HFFc6 (cell line): ENCODE measurements around the gene CCNH. TPM values are rescaled to one million over a fixed set of nuclear protein-coding genes. Genes with fewer than 3 reads are reported as not detected.
A peak's percentile ranks its signal among the peaks of the same experiment; 100 is the strongest.

Source experiments
- DNase-seq: peaks from one replicate; pipeline ENCODE4 v3.0.0-alpha.2; 2018
- H3K27ac Mint-ChIP-seq: 2 replicates; pipeline ENCODE4 v1.8.0; 2020; ENCODE audit warnings: mild to moderate bottlenecking, mixed read lengths
- H3K27me3 Mint-ChIP-seq: 2 replicates; pipeline ENCODE4 v1.8.0; 2021; ENCODE audit warnings: mild to moderate bottlenecking, moderate library complexity, mixed read lengths; ENCODE audit not compliant: insufficient read depth
- H3K36me3 Mint-ChIP-seq: 2 replicates; pipeline ENCODE4 v1.8.0; 2021; ENCODE audit warnings: low read depth, mixed read lengths
- H3K4me1 Mint-ChIP-seq: 2 replicates; pipeline ENCODE4 v1.8.0; 2020; ENCODE audit warnings: low read depth, mixed read lengths
- H3K4me3 Mint-ChIP-seq: 2 replicates; pipeline ENCODE4 v1.8.0; 2020; ENCODE audit warnings: mild to moderate bottlenecking, moderate library complexity, mixed read lengths
- H3K9me3 Mint-ChIP-seq: 2 replicates; pipeline ENCODE4 v1.8.0; 2020; ENCODE audit warnings: mild to moderate bottlenecking, mixed read lengths
- CTCF ChIP-seq: fragments of 200-600 bp; sonication (generic); IDR thresholded peaks from 2 replicates; pipeline ENCODE4 v1.5.0; 2021; ENCODE audit warnings: antibody characterized with exemption, mild to moderate bottlenecking
- total RNA-seq, 6 experiments: library from RNA; stranded (reverse); fragmentation: NEBNext Ultra II Directional; extraction: Animal tissue kit (Norgen Biotek cat#: 25700); gene quantifications; 2 replicates in 1 of 6; 3 replicates in 5 of 6; pipeline ENCODE4 v1.2.3, GENCODE V29; 2021

The CCNH gene
- total RNA-seq, 6 experiments from 2014 or later = 49.5 to 69.0 (median 66.4) TPM

- Mint-ChIP-seq H3K4me3 (no peak overlapping the region), H3K27ac (no peak overlapping the region), H3K36me3 (no peaks in the 10 kb centered on the region), H3K4me1 (no peaks in the 10 kb centered on the region), H3K27me3 (peaks cover 5% of the 10 kb centered on the region; the same call in 1 of the 2 replicates), H3K9me3 (no peaks in the 10 kb centered on the region)
- TF ChIP-seq CTCF = no peak
- no peak for DNase-seq
These were observed 19.7 kb upstream of the CCNH start for GRCh38 chr5:87432460-87432859.

- Mint-ChIP-seq H3K27me3 (peaks cover 5% of the 10 kb centered on the region; the same call in 1 of the 2 replicates), H3K4me3 (no peak overlapping the region), H3K4me1 (no peaks in the 10 kb centered on the region), H3K36me3 (no peaks in the 10 kb centered on the region), H3K27ac (no peak overlapping the region), H3K9me3 (no peaks in the 10 kb centered on the region)
- DNase-seq = no peak
- no peak for TF ChIP-seq CTCF
These were observed 18.2 kb upstream of the CCNH start for GRCh38 chr5:87430863-87431457.

- H3K27ac Mint-ChIP-seq = no peak overlapping the region
These were observed 11.0 kb upstream of the CCNH start for GRCh38 chr5:87423755-87424154.

GRCh38 chr5:87421307-87421706, 8.6 kb upstream of the CCNH start:
- no peak for TF ChIP-seq CTCF
- Mint-ChIP-seq H3K27ac (no peak overlapping the region), H3K9me3 (no peaks in the 10 kb centered on the region), H3K27me3 (no peaks in the 10 kb centered on the region; the same call in none of the 2 replicates), H3K4me3 (no peak overlapping the region), H3K36me3 (no peaks in the 10 kb centered on the region), H3K4me1 (peaks cover 12% of the 10 kb centered on the region)
- DNase-seq = no peak

More at GRCh38 chr5:87423755-87424154, 11.0 kb upstream of the CCNH start:
- DNase-seq = no peak
- Mint-ChIP-seq H3K9me3 (no peaks in the 10 kb centered on the region), H3K27me3 (peaks cover 1% of the 10 kb centered on the region), H3K36me3 (no peaks in the 10 kb centered on the region), H3K4me3 (no peak overlapping the region), H3K4me1 (peaks cover 12% of the 10 kb centered on the region)
- no peak for TF ChIP-seq CTCF

- peaks cover 6% of the 10 kb centered on the region for H3K4me1 Mint-ChIP-seq
- no peaks in the 10 kb centered on the region for H3K9me3 Mint-ChIP-seq
- no peak for DNase-seq
- H3K36me3 Mint-ChIP-seq = no peaks in the 10 kb centered on the region
- H3K27me3 Mint-ChIP-seq = no peaks in the 10 kb centered on the region; the same call in none of the 2 replicates
- TF ChIP-seq CTCF = no peak
- H3K4me3 Mint-ChIP-seq = no peak overlapping the region
- H3K27ac Mint-ChIP-seq = no peak overlapping the region
These were observed 5.8 kb upstream of the CCNH start for GRCh38 chr5:87418506-87418905.

GRCh38 chr5:87413343-87413645, 564 bp upstream of the CCNH start:
- no peak for DNase-seq
- TF ChIP-seq CTCF = no peak
- H3K36me3 Mint-ChIP-seq = peaks cover 36% of the 10 kb centered on the region
- no peaks in the 10 kb centered on the region for H3K9me3 Mint-ChIP-seq
- peak overlapping the region; percentile 96 for H3K27ac Mint-ChIP-seq
- H3K4me3 Mint-ChIP-seq = peak overlapping the region; percentile 97
- H3K4me1 Mint-ChIP-seq = peaks cover 35% of the 10 kb centered on the region
- peaks cover 9% of the 10 kb centered on the region for H3K27me3 Mint-ChIP-seq
